ENCODE measurements around the gene LDLRAD1. TPM values are rescaled to one million over a fixed set of nuclear protein-coding genes. Genes with fewer than 3 reads are reported as not detected.

LDLRAD1 gene
- total RNA-seq, 1 experiment from 2014 or later, result 1.6 TPM

GRCh38 chr1:54011316-54012007 lies 6.5 kb downstream of the LDLRAD1 start:
- no TSS peak for BruUV-seq (replicated peaks)
- Histone ChIP-seq H4K20me1 (ENCODE audit: insufficient read depth) (no peaks in the 10 kb centered on the region), H3K79me2 (ENCODE audit: low read depth) (no peaks in the 10 kb centered on the region), H3K4me2 (no peak overlapping the region), H3K4me1 (replicated peaks; ENCODE audit: insufficient read depth) (peaks cover 17% of the 10 kb centered on the region), H3K4me3 (no peak overlapping the region), H3K9me2 (ENCODE audit: insufficient read depth) (no peaks in the 10 kb centered on the region), H2AFZ (no peak overlapping the region), H3K9me3 (ENCODE audit: insufficient read depth, low read depth) (no peaks in the 10 kb centered on the region), H3K27ac (no peak overlapping the region), H3K36me3 (ENCODE audit: low read depth) (no peaks in the 10 kb centered on the region), H3K27me3 (ENCODE audit: insufficient read depth, low read depth) (no peaks in the 10 kb centered on the region; the same call in 1 of the 2 replicates), H3F3A (ENCODE audit: insufficient read depth, low read depth) (peaks cover 15% of the 10 kb centered on the region)
- no peak for TF ChIP-seq CTCF (conservative IDR thresholded peaks at IDR 0.05)
- no peak for TF ChIP-seq EZH2 (IDR thresholded peaks at IDR 0.05; ENCODE audit: low read depth)
- intact Hi-C loops (cut with micrococcal nuclease; ENCODE audit: unreplicated experiment), result no loop called here
- ChIA-PET CTCF (interaction anchor here (0.6 kb wide), 1 partner anchor 12 kb away, joined by 3 read pairs; no protein-coding TSS in a partner anchor), POLR2A (ENCODE audit: unreplicated experiment) (no interaction called here)
- DNase-seq, result no peak

DNA sequence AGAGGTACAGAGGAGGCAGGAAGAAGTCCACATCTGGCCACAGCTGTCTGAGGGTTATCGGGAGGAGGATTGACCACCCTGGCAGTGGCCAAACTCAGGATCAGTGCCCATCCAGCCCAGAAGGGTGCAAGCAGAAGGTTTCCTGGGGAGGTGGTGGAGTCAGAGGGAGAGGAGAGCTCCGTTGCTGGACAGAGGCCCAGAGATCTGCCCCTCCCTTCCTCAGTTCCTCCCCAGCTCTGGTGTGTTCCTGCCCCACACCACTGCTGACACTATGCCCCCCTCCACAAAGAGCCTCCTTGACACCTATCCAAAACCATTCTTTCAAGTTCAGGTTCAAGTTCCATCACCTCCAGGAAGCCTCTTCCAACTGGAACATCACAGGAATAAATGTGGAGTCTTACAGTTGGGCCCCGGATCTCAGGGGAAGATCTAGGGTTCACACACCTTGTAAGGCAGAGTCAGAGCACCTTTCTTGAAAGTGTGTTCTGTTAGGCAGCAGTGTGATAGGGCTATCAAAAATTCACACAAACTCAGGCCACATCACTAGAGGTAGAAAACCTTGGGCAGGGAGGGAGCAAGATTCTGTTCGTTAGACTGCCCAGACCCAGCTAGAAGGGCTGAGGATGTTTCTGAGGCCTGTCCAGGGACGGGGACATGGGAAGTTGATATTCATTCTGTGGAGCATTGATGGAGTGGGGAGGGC lies 7.4 kb downstream of the LDLRAD1 start:
- no peak overlapping the region for H3K4me3 ChIP-seq
- peaks cover 9% of the 10 kb centered on the region; the same call in 1 of the 2 replicates for H3F3A ChIP-seq (ENCODE audit: insufficient read depth, low read depth)
- no TSS peak for BruUV-seq (replicated peaks)
- no peaks in the 10 kb centered on the region for H3K79me2 ChIP-seq (ENCODE audit: low read depth)
- ChIA-PET CTCF (no interaction called here), POLR2A (ENCODE audit: unreplicated experiment) (no interaction called here)
- no peaks in the 10 kb centered on the region for H3K36me3 ChIP-seq (ENCODE audit: low read depth)
- H3K9me3 ChIP-seq (ENCODE audit: insufficient read depth, low read depth), result no peaks in the 10 kb centered on the region
- H2AFZ ChIP-seq, result no peak overlapping the region
- peaks cover 10% of the 10 kb centered on the region for H3K4me1 ChIP-seq (replicated peaks; ENCODE audit: insufficient read depth)
- H3K27ac ChIP-seq, result no peak overlapping the region
- no peak for DNase-seq
- intact Hi-C loops (cut with micrococcal nuclease; ENCODE audit: unreplicated experiment), result no loop called here
- no peaks in the 10 kb centered on the region for H4K20me1 ChIP-seq (ENCODE audit: insufficient read depth)
- H3K4me2 ChIP-seq, result no peak overlapping the region
- H3K27me3 ChIP-seq (ENCODE audit: insufficient read depth, low read depth), result no peaks in the 10 kb centered on the region; the same call in 1 of the 2 replicates
- H3K9me2 ChIP-seq (ENCODE audit: insufficient read depth), result no peaks in the 10 kb centered on the region
- TF ChIP-seq CTCF (conservative IDR thresholded peaks at IDR 0.05) (no peak), EZH2 (IDR thresholded peaks at IDR 0.05; ENCODE audit: low read depth) (no peak)

- no peak for DNase-seq
- intact Hi-C loops (cut with micrococcal nuclease; ENCODE audit: unreplicated experiment), result no loop called here
- H3K79me2 ChIP-seq (ENCODE audit: low read depth), result no peaks in the 10 kb centered on the region
- CTCF ChIA-PET, result no interaction called here
- H3K4me1 ChIP-seq (replicated peaks; ENCODE audit: insufficient read depth), result no peaks in the 10 kb centered on the region
- no peaks in the 10 kb centered on the region for H3K9me2 ChIP-seq (ENCODE audit: insufficient read depth)
- no peak overlapping the region for H3K4me2 ChIP-seq
- TF ChIP-seq CTCF (conservative IDR thresholded peaks at IDR 0.05), result no peak
- TF ChIP-seq EZH2 (IDR thresholded peaks at IDR 0.05; ENCODE audit: low read depth), result no peak
- H3F3A ChIP-seq (ENCODE audit: insufficient read depth, low read depth), result no peaks in the 10 kb centered on the region
- no peaks in the 10 kb centered on the region for H4K20me1 ChIP-seq (ENCODE audit: insufficient read depth)
- H3K9me3 ChIP-seq (ENCODE audit: insufficient read depth, low read depth), result no peaks in the 10 kb centered on the region
- no peak overlapping the region for H2AFZ ChIP-seq
- POLR2A ChIA-PET (ENCODE audit: unreplicated experiment), result interaction anchor here (0.6 kb wide), 1 partner anchor 42 kb away, joined by 8 read pairs; no protein-coding TSS in a partner anchor
- H3K27me3 ChIP-seq (ENCODE audit: insufficient read depth, low read depth), result no peaks in the 10 kb centered on the region; the same call in 1 of the 2 replicates
- H3K27ac ChIP-seq, result no peak overlapping the region
- no peaks in the 10 kb centered on the region for H3K36me3 ChIP-seq (ENCODE audit: low read depth)
- H3K4me3 ChIP-seq, result no peak overlapping the region
- BruUV-seq (replicated peaks), result no TSS peak
Observed at GRCh38 chr1:54009406-54009805, 8.6 kb downstream of the LDLRAD1 start.
